GM23248 (cell line): ENCODE measurements around the gene CUL3.

Source experiments
- EZH2 ChIP-seq: fragments of 200-600 bp; sonication (generic); IDR thresholded peaks from 2 replicates; pipeline ENCODE4 v1.6.1; 2018; ENCODE audit warnings: antibody characterized with exemption, mild to moderate bottlenecking; ENCODE audit not compliant: insufficient read depth, poor library complexity, severe bottlenecking
- EZH2phosphoT487 ChIP-seq: fragments of 200-600 bp; sonication (generic); IDR thresholded peaks from 2 replicates; pipeline ENCODE4 v1.6.1; 2018; ENCODE audit warnings: antibody characterized with exemption, moderate library complexity, mild to moderate bottlenecking, low read depth; ENCODE audit not compliant: insufficient read depth

GRCh38 chr2:224438726-224439125 is 146.4 kb downstream of the CUL3 start:
- TF ChIP-seq EZH2 (no peak), EZH2phosphoT487 (no peak)
